Upper lobe of left lung (tissue), 4 donors: ENCODE measurements around the gene AKT2.

Experiments
- EP300 ChIP-seq, 4 donors: sonication (generic); formaldehyde crosslinking; IDR thresholded peaks; one replicate each; pipeline ENCODE4 v1.5.1; 2017; ENCODE audit warnings: antibody characterized with exemption in 4 of 4, control low read depth in 2 of 4
- POLR2A ChIP-seq, 4 donors: fragments of 450-650 bp; IDR thresholded peaks; one replicate each; pipeline ENCODE4 v1.5.1; 2016 to 2017; ENCODE audit warnings: antibody characterized with exemption in 4 of 4, mild to moderate bottlenecking in 2 of 4
- POLR2AphosphoS5 ChIP-seq, 2 donors: sonication (generic); formaldehyde crosslinking; IDR thresholded peaks; one replicate each; pipeline ENCODE4 v1.5.1; 2017; ENCODE audit warnings: antibody characterized with exemption in 2 of 2
- TF ChIP-seq, protein P1 (sequence below), 6 experiments: fragments of 450-650 bp in 4 of 6; fragments of 200-600 bp in 2 of 6; sonication (generic) in 2 of 6; IDR thresholded peaks; one replicate each; pipeline ENCODE4 v1.5.1; 2016 to 2019; ENCODE audit warnings: antibody characterized with exemption in 6 of 6

DNA sequence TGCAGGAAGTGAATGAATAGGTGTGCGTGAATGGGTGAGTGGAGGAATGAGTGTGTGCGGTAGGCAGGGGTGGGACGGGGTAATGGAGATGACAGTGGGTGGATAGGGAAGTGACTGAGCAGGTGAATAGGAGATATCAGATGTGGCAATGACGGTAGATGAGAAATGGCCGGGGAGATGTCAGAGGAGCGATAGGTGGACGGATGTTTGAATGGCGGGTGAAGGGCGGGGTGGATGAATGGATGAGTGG is 68.4 kb downstream of the AKT2 start:
- TF ChIP-seq EP300 (IDR thresholded peaks at IDR 0.05) (no peak), POLR2AphosphoS5 (IDR thresholded peaks at IDR 0.05) (no peak), POLR2A (IDR thresholded peaks at IDR 0.05) (no peak)
- TF ChIP-seq, protein P1, sequence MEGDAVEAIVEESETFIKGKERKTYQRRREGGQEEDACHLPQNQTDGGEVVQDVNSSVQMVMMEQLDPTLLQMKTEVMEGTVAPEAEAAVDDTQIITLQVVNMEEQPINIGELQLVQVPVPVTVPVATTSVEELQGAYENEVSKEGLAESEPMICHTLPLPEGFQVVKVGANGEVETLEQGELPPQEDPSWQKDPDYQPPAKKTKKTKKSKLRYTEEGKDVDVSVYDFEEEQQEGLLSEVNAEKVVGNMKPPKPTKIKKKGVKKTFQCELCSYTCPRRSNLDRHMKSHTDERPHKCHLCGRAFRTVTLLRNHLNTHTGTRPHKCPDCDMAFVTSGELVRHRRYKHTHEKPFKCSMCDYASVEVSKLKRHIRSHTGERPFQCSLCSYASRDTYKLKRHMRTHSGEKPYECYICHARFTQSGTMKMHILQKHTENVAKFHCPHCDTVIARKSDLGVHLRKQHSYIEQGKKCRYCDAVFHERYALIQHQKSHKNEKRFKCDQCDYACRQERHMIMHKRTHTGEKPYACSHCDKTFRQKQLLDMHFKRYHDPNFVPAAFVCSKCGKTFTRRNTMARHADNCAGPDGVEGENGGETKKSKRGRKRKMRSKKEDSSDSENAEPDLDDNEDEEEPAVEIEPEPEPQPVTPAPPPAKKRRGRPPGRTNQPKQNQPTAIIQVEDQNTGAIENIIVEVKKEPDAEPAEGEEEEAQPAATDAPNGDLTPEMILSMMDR (IDR thresholded peaks at IDR 0.05): no peak
